Keratinocyte (primary cell): ENCODE results near the gene CACNA1I. TPM values are rescaled to one million over a fixed set of nuclear protein-coding genes. Genes with fewer than 3 reads are reported as not detected.

Source experiments
- DNase-seq: peaks from one replicate; pipeline ENCODE4 v3.0.0-alpha.2; 2011; ENCODE audit warnings: low read depth, missing footprints, low spot score
- FAIRE-seq: peaks from 2 replicates; lab custom pipeline; 2011; peaks lifted over from hg19 to GRCh38; lab: Jason Lieb, UNC
- H2AFZ ChIP-seq: 2 replicates; pipeline ENCODE4 v1.6.0; 2012; ENCODE audit warnings: low read length, control low read depth, inconsistent platforms; ENCODE audit not compliant: control insufficient read depth
- H3K27ac ChIP-seq: 2 replicates; pipeline ENCODE4 v1.5.1; 2011; ENCODE audit warnings: low read length; ENCODE audit not compliant: control insufficient read depth, insufficient read depth
- H3K27me3 ChIP-seq: 3 replicates; pipeline ENCODE4 v1.6.0; 2011; ENCODE audit warnings: low read length; ENCODE audit not compliant: control insufficient read depth, insufficient read depth; ENCODE audit errors: extremely low read depth
- H3K36me3 ChIP-seq, 2 experiments: 2 replicates in 1 of 2; 3 replicates in 1 of 2; pipeline ENCODE4 v1.5.1; 2011; ENCODE audit warnings: low read length in 2 of 2, mild to moderate bottlenecking in 1 of 2; ENCODE audit not compliant: control insufficient read depth in 2 of 2, insufficient read depth in 2 of 2; ENCODE audit errors: extremely low read depth in 1 of 2
- H3K4me1 ChIP-seq: 3 replicates; pipeline ENCODE4 v1.5.1; 2011; ENCODE audit warnings: low read length; ENCODE audit not compliant: control insufficient read depth, insufficient read depth; ENCODE audit errors: extremely low read depth
- H3K4me2 ChIP-seq: 3 replicates; pipeline ENCODE4 v1.6.0; 2011; ENCODE audit warnings: low read depth, low read length; ENCODE audit not compliant: control insufficient read depth, insufficient read depth; ENCODE audit errors: extremely low read depth
- H3K4me3 ChIP-seq, 3 experiments: fragments of 200-600 bp in 1 of 3; sonication (generic) in 1 of 3; 2 replicates in 2 of 3; 3 replicates in 1 of 3; pipeline ENCODE4 v1.5.1; 2011 to 2016; ENCODE audit warnings: low read length in 3 of 3, mild to moderate bottlenecking in 3 of 3, control low read depth in 2 of 3, inconsistent platforms in 1 of 3, low read depth in 1 of 3, mixed read lengths in 1 of 3, mixed run types in 1 of 3, moderate library complexity in 1 of 3; ENCODE audit not compliant: control insufficient read depth in 2 of 3, insufficient read depth in 2 of 3; ENCODE audit errors: extremely low read depth in 1 of 3
- H3K79me2 ChIP-seq: 2 replicates; pipeline ENCODE4 v1.6.0; 2012; ENCODE audit warnings: low read length; ENCODE audit not compliant: control insufficient read depth, insufficient read depth
- H3K9ac ChIP-seq: 3 replicates; pipeline ENCODE4 v1.6.0; 2011; ENCODE audit warnings: low read length; ENCODE audit not compliant: control insufficient read depth, insufficient read depth; ENCODE audit errors: extremely low read depth
- H3K9me1 ChIP-seq: 3 replicates; pipeline ENCODE4 v1.6.0; 2011; ENCODE audit warnings: low read length; ENCODE audit not compliant: control insufficient read depth, insufficient read depth; ENCODE audit errors: extremely low read depth
- H3K9me3 ChIP-seq: 2 replicates; pipeline ENCODE4 v1.5.1; 2012; ENCODE audit warnings: low read depth, low read length; ENCODE audit not compliant: control insufficient read depth
- H4K20me1 ChIP-seq: 3 replicates; pipeline ENCODE4 v1.6.0; 2011; ENCODE audit warnings: low read length; ENCODE audit not compliant: control insufficient read depth, insufficient read depth; ENCODE audit errors: extremely low read depth
- EZH2 ChIP-seq: IDR thresholded peaks from one replicate; pipeline ENCODE4 v1.6.1; 2012; ENCODE audit warnings: inconsistent platforms, mild to moderate bottlenecking, low read length, moderate library complexity
- dilution Hi-C: fragments of 300-500 bp; cut with MboI; formaldehyde crosslinking; loops from one replicate; pipeline ENCODE4 v1.7.0; 2020; ENCODE audit warnings: low sequenced_read_pairs; ENCODE audit not compliant: extremely low pct_ligation_motif_present
- polyA plus RNA-seq, 5 experiments: library from polyadenylated mRNA; depleted of rRNA in 3 of 5; stranded (reverse) in 3 of 5; stranded (forward) in 1 of 5; unstranded in 1 of 5; fragments of >200 nt; gene quantifications; 1 replicate in 1 of 5; 2 replicates in 3 of 5; 3 replicates in 1 of 5; pipeline versions ENCODE4 v1.2.1 to v1.2.3, GENCODE V29; 2011 to 2012; ENCODE audit warnings: missing spikeins in 2 of 5, low read depth in 1 of 5, low replicate concordance in 1 of 5
- TF ChIP-seq, protein P1 (sequence below), 3 experiments: IDR thresholded peaks in 1 of 3; conservative IDR thresholded peaks in 1 of 3; optimal IDR thresholded peaks in 1 of 3; 2 replicates in 2 of 3; 3 replicates in 1 of 3; pipeline versions ENCODE3 to v1.5.1; 2011; ENCODE audit warnings: low read length in 3 of 3, mild to moderate bottlenecking in 3 of 3, moderate library complexity in 2 of 3, control low read depth in 1 of 3, inconsistent platforms in 1 of 3; ENCODE audit not compliant: insufficient read depth in 2 of 3; ENCODE audit errors: extremely low read depth in 1 of 3

The CACNA1I gene
- polyA plus RNA-seq, 1 donor (not counting 4 experiments of a cell fraction or from before 2014, with no cell fraction given): not detected

DNA sequence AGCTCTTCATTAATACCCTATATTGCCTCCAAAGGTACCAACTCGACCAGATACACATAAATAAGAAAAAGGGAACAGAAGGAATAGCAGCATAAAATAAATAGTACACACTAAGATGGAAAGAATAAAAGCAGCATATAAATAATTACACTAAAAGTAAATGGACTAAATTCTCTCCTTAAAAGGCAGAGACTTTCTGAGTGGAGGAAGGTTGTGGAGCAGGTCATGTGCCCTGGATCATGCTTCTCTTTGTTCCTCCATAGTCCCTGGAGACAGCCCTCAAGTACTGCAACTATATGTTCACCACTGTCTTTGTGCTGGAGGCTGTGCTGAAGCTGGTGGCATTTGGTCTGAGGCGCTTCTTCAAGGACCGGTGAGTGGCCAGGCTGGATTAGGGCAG lies 101.4 kb downstream of the CACNA1I start:
- dilution Hi-C loops: no loop called here
- Histone ChIP-seq H4K20me1 (no peaks in the 10 kb centered on the region), H3K9me3 (peaks cover 12% of the 10 kb centered on the region), H3K4me2 (no peak overlapping the region), H3K27ac (no peak overlapping the region), H3K27me3 (peaks cover 12% of the 10 kb centered on the region), H3K9me1 (no peaks in the 10 kb centered on the region), H3K4me3 (no peak overlapping the region), H2AFZ (no peak overlapping the region), H3K4me1 (peaks cover 17% of the 10 kb centered on the region), H3K9ac (no peak overlapping the region), H3K36me3 (no peaks in the 10 kb centered on the region), H3K79me2 (no peaks in the 10 kb centered on the region)
- DNase-seq (no peak), FAIRE-seq (no peak)
- TF ChIP-seq, protein P1, sequence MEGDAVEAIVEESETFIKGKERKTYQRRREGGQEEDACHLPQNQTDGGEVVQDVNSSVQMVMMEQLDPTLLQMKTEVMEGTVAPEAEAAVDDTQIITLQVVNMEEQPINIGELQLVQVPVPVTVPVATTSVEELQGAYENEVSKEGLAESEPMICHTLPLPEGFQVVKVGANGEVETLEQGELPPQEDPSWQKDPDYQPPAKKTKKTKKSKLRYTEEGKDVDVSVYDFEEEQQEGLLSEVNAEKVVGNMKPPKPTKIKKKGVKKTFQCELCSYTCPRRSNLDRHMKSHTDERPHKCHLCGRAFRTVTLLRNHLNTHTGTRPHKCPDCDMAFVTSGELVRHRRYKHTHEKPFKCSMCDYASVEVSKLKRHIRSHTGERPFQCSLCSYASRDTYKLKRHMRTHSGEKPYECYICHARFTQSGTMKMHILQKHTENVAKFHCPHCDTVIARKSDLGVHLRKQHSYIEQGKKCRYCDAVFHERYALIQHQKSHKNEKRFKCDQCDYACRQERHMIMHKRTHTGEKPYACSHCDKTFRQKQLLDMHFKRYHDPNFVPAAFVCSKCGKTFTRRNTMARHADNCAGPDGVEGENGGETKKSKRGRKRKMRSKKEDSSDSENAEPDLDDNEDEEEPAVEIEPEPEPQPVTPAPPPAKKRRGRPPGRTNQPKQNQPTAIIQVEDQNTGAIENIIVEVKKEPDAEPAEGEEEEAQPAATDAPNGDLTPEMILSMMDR (optimal IDR thresholded peaks at IDR 0.05 in 1 of 3, IDR thresholded peaks at IDR 0.05 in 1 of 3, conservative IDR thresholded peaks at IDR 0.05 in 1 of 3; ENCODE audit: extremely low read depth in 1 of 3, insufficient read depth in 2 of 3, low read length in 3 of 3): no peak
- no peak for TF ChIP-seq EZH2

DNA sequence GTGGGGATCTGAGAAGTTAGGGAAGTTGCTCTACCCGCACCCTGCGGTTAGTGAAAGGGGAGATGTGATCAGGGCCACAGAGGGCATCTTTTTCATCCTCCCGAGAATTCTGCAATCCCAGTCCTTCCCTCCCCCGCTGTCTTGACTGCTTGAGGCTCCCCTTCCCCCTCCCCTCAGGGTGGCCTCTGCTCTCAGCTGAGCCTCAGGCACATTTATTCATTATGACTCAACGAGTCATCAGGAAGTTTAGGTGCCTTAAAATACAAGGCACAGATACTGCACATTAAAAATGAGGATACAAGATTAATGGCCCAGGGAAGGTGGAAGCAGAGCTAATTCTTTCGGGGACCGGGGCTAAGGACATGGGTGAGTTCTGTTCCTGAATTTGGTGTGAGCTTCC lies 104.0 kb downstream of the CACNA1I start:
- H4K20me1 ChIP-seq: no peaks in the 10 kb centered on the region
- H3K27ac ChIP-seq: no peak overlapping the region
- H3K4me2 ChIP-seq: no peak overlapping the region
- no peak overlapping the region for H3K4me3 ChIP-seq
- dilution Hi-C loops: no loop called here
- FAIRE-seq: no peak
- no peaks in the 10 kb centered on the region for H3K36me3 ChIP-seq
- no peak overlapping the region for H3K9ac ChIP-seq
- H3K27me3 ChIP-seq: peaks cover 8% of the 10 kb centered on the region
- no peaks in the 10 kb centered on the region for H3K79me2 ChIP-seq
- DNase-seq: no peak
- peaks cover 10% of the 10 kb centered on the region for H3K9me3 ChIP-seq
- H3K4me1 ChIP-seq: peaks cover 17% of the 10 kb centered on the region
- TF ChIP-seq, protein P1 (optimal IDR thresholded peaks at IDR 0.05 in 1 of 3, IDR thresholded peaks at IDR 0.05 in 1 of 3, conservative IDR thresholded peaks at IDR 0.05 in 1 of 3; ENCODE audit: extremely low read depth in 1 of 3, insufficient read depth in 2 of 3, low read length in 3 of 3): no peak
- TF ChIP-seq EZH2: no peak
- no peak overlapping the region for H2AFZ ChIP-seq
- H3K9me1 ChIP-seq: no peaks in the 10 kb centered on the region
